Stomach (tissue), 9 donors: Measurements from ENCODE around the gene SORCS2. TPM values are rescaled to one million over a fixed set of nuclear protein-coding genes. Genes with fewer than 3 reads are reported as not detected.

Source experiments
- DNase-seq, 2 donors: peaks; one replicate each; pipeline versions ENCODE4 v3.0.0 to v3.0.0-alpha.2; 2013 to 2019
- H3K27ac ChIP-seq, 5 donors: fragments of 200-600 bp in 4 of 5; sonication (generic) in 4 of 5; one replicate each; pipeline ENCODE4 v1.5.1; 2013 to 2019; ENCODE audit warnings: mild to moderate bottlenecking in 1 of 5, moderate library complexity in 1 of 5
- H3K27me3 ChIP-seq, 3 donors: fragments of 200-600 bp; sonication (generic); one replicate each; pipeline ENCODE4 v1.5.1; 2017 to 2019; ENCODE audit warnings: mixed run types in 1 of 3
- H3K36me3 ChIP-seq, 4 donors: fragments of 200-600 bp; sonication (generic); 1 replicate in 3 of 4; 2 replicates in 1 of 4; pipeline ENCODE4 v1.5.1; 2016 to 2019
- H3K4me1 ChIP-seq, 4 donors: fragments of 200-600 bp; sonication (generic); one replicate each; pipeline ENCODE4 v1.5.1; 2016 to 2019
- H3K4me3 ChIP-seq, 4 donors: fragments of 200-600 bp; sonication (generic) in 3 of 4; one replicate each; pipeline ENCODE4 v1.5.1; 2016 to 2019; ENCODE audit warnings: mild to moderate bottlenecking in 1 of 4
- H3K9me3 ChIP-seq, 4 donors: fragments of 200-600 bp; sonication (generic); one replicate each; pipeline ENCODE4 v1.5.1; 2016 to 2019
- CTCF ChIP-seq, 7 experiments: fragments of 450-650 bp in 4 of 7; fragments of 200-600 bp in 3 of 7; sonication (generic) in 3 of 7; IDR thresholded peaks; one replicate each; pipeline ENCODE4 v1.5.1; 2016 to 2019; ENCODE audit warnings: antibody characterized with exemption in 7 of 7, control low read depth in 2 of 7, mild to moderate bottlenecking in 1 of 7
- EP300 ChIP-seq: sonication (generic); formaldehyde crosslinking; IDR thresholded peaks from one replicate; pipeline ENCODE4 v1.6.1; 2017; ENCODE audit warnings: antibody characterized with exemption
- POLR2A ChIP-seq, 4 donors: fragments of 450-650 bp; IDR thresholded peaks; one replicate each; pipeline ENCODE4 v1.6.1; 2016; ENCODE audit warnings: antibody characterized with exemption in 4 of 4, control low read depth in 2 of 4, mild to moderate bottlenecking in 1 of 4, moderate library complexity in 1 of 4
- POLR2AphosphoS5 ChIP-seq, 3 donors: sonication (generic); formaldehyde crosslinking; IDR thresholded peaks; one replicate each; pipeline ENCODE4 v1.6.1; 2016; ENCODE audit warnings: antibody characterized with exemption in 3 of 3
- WGBS, 5 donors: extraction: QIAGEN DNeasy Blood & Tissue Kit in 3 of 5; methylation state at CpG; one replicate each; pipeline versions ENCODE4 v1.1.5 to v1.1.7; 2013 to 2018; 5-methylcytosine and 5-hydroxymethylcytosine counted together
- intact Hi-C: fragments of 100-400 bp; cut with DNase I; formaldehyde crosslinking; loops from one replicate; pipeline ENCODE4 v1.15.1; 2023; ENCODE audit warnings: low total_unique reads
- polyA plus RNA-seq, 3 donors: library from polyadenylated mRNA; stranded (reverse); fragments of 200-250 nt; gene quantifications; one replicate each; pipeline ENCODE4 v1.2.3, GENCODE V29; 2013
- total RNA-seq, 5 donors: library from RNA; depleted of rRNA; stranded (reverse); fragments of >200 nt; gene quantifications; one replicate each; pipeline versions ENCODE4 v1.1.0 to v1.2.3, GENCODE V29; 2014 to 2016
- donor health status: healthy with polysubstance abuse.
- donor health status: Bipolar disorder and iron deficiency.
- donor health status: healthy.

SORCS2 gene
- total and polyA plus RNA-seq, 8 donors: under 0.01 to 13.0 (median 0.50) TPM; not detected in 1

GRCh38 chr4:7524064-7524682, 331.8 kb downstream of the SORCS2 start:
- no peak for TF ChIP-seq EP300
- no peak for TF ChIP-seq CTCF (IDR thresholded peaks at IDR 0.05)
- no peak for TF ChIP-seq POLR2AphosphoS5 (IDR thresholded peaks at IDR 0.05)
- TF ChIP-seq POLR2A (IDR thresholded peaks at IDR 0.05): no peak
- no peaks in the 10 kb centered on the region for H3K9me3 ChIP-seq
- no peak overlapping the region for H3K27ac ChIP-seq
- 40 to 67% (median 50%) methylated on average over 11 to 12 of the region's 12 CpGs for WGBS, 5 donors
- peaks cover 0 to 76% (median 20%) of the 10 kb centered on the region in 3 donors for H3K27me3 ChIP-seq
- DNase-seq: no peak
- H3K36me3 ChIP-seq: no peaks in the 10 kb centered on the region
- intact Hi-C loops: no loop called here
- H3K4me1 ChIP-seq: no peaks in the 10 kb centered on the region
- H3K4me3 ChIP-seq: no peak overlapping the region

GRCh38 chr4:7524843-7525242, 332.5 kb downstream of the SORCS2 start:
- Histone ChIP-seq H3K4me3 (no peak overlapping the region), H3K9me3 (no peaks in the 10 kb centered on the region), H3K27ac (no peak overlapping the region), H3K27me3 (peaks cover 0 to 70% (median 16%) of the 10 kb centered on the region in 3 donors), H3K4me1 (no peaks in the 10 kb centered on the region), H3K36me3 (no peaks in the 10 kb centered on the region)
- WGBS, 5 donors: 61 to 74% (median 64%) methylated on average over 12 to 14 of the region's 14 CpGs
- peak in 1 of 2 donors; percentile 26 for DNase-seq
- intact Hi-C loops: no loop called here
- TF ChIP-seq CTCF (IDR thresholded peaks at IDR 0.05) (no peak), EP300 (no peak), POLR2AphosphoS5 (IDR thresholded peaks at IDR 0.05) (no peak), POLR2A (IDR thresholded peaks at IDR 0.05) (no peak)

- H3K4me1 ChIP-seq: no peaks in the 10 kb centered on the region
- no peak for DNase-seq
- no peaks in the 10 kb centered on the region for H3K9me3 ChIP-seq
- H3K27ac ChIP-seq: no peak overlapping the region
- peaks cover 0 to 54% (median 16%) of the 10 kb centered on the region in 3 donors for H3K27me3 ChIP-seq
- no peak overlapping the region for H3K4me3 ChIP-seq
- H3K36me3 ChIP-seq: no peaks in the 10 kb centered on the region
- 72 to 83% (median 74%) methylated on average over 8 to 13 of the region's 13 CpGs for WGBS, 5 donors
- TF ChIP-seq POLR2AphosphoS5 (IDR thresholded peaks at IDR 0.05): no peak
- TF ChIP-seq CTCF (IDR thresholded peaks at IDR 0.05): no peak
- TF ChIP-seq POLR2A (IDR thresholded peaks at IDR 0.05): no peak
- no peak for TF ChIP-seq EP300
- intact Hi-C loops: no loop called here
Observed at GRCh38 chr4:7526491-7526890, 334.2 kb downstream of the SORCS2 start.

- WGBS, 5 donors: 80 to 85% (median 85%) methylated on average over 26 to 28 of the region's 28 CpGs
- DNase-seq: no peak
- TF ChIP-seq POLR2A (IDR thresholded peaks at IDR 0.05): no peak
- no peak for TF ChIP-seq POLR2AphosphoS5 (IDR thresholded peaks at IDR 0.05)
- no peak for TF ChIP-seq EP300
- TF ChIP-seq CTCF (IDR thresholded peaks at IDR 0.05): no peak
- Histone ChIP-seq H3K4me3 (no peak overlapping the region), H3K9me3 (no peaks in the 10 kb centered on the region), H3K4me1 (no peaks in the 10 kb centered on the region), H3K27ac (no peak overlapping the region), H3K27me3 (peaks cover 0 to 48% (median 12%) of the 10 kb centered on the region in 3 donors), H3K36me3 (no peaks in the 10 kb centered on the region)
- intact Hi-C loops: no loop called here
Observed at GRCh38 chr4:7526929-7527535, 334.7 kb downstream of the SORCS2 start.
